Activated CD8-positive, alpha-beta memory T cell treated with anti-CD3 and anti-CD28 coated beads, Interleukin-2, amount 10 ng/mL, durations not matched to agents 7 days and 5 days (primary cell): Measurements from ENCODE around the gene RSRC2. TPM values are rescaled to one million over a fixed set of nuclear protein-coding genes. Genes with fewer than 3 reads are reported as not detected.

Experiments
- total RNA-seq, 2 experiments: library from RNA; stranded (reverse); gene quantifications; one replicate each; pipeline ENCODE4 v1.2.3, GENCODE V29; 2021

The RSRC2 gene
- total RNA-seq, 2 experiments from 2014 or later: 102 to 113 TPM

Other genes with a start within 250 kb of the RSRC2 start
- 10 to 100 TPM; 56.2 to 75.7 TPM for gene CLIP1, start 104.3 kb downstream of the RSRC2 start, total RNA-seq
- 10 to 100 TPM; 45.2 to 45.3 TPM for gene ZCCHC8, start 26.0 kb downstream of the RSRC2 start, total RNA-seq
- 100 to 1,000 TPM; 129 to 200 TPM for gene KNTC1, start 313 bp upstream of the RSRC2 start, total RNA-seq
- not detected for gene HCAR2, start 176.4 kb upstream of the RSRC2 start, total RNA-seq
- gene HCAR3, start 189.9 kb upstream of the RSRC2 start, total RNA-seq: under 1 TPM in 1 of 2 experiments, not detected in 1; 0.09 TPM
- under 1 TPM; 0.06 to 0.23 TPM for gene HCAR1, start 203.9 kb upstream of the RSRC2 start, total RNA-seq
- gene DENR, start 225.9 kb upstream of the RSRC2 start, total RNA-seq: 10 to 100 TPM; 50.2 to 65.9 TPM
- gene CCDC62, start 247.6 kb upstream of the RSRC2 start, total RNA-seq: under 1 TPM; 0.26 to 0.67 TPM